HG02840 (cell line): Measurements from ENCODE around the gene FPR1.
"Not testable (repeated sequence)": the region's sequence is repeated elsewhere in the genome, so short reads cannot be mapped to it uniquely, and the experiment has no call there.

Source experiments
- ATAC-seq: cut with Tn5 transposase; IDR thresholded peaks from one replicate; pipeline ENCODE4 v1.9.1; 2021; ENCODE audit warnings: mild to moderate bottlenecking, moderate library complexity, moderate number of reproducible peaks; ENCODE audit not compliant: unreplicated experiment, low FRiP score

Gene FPR1

DNA sequence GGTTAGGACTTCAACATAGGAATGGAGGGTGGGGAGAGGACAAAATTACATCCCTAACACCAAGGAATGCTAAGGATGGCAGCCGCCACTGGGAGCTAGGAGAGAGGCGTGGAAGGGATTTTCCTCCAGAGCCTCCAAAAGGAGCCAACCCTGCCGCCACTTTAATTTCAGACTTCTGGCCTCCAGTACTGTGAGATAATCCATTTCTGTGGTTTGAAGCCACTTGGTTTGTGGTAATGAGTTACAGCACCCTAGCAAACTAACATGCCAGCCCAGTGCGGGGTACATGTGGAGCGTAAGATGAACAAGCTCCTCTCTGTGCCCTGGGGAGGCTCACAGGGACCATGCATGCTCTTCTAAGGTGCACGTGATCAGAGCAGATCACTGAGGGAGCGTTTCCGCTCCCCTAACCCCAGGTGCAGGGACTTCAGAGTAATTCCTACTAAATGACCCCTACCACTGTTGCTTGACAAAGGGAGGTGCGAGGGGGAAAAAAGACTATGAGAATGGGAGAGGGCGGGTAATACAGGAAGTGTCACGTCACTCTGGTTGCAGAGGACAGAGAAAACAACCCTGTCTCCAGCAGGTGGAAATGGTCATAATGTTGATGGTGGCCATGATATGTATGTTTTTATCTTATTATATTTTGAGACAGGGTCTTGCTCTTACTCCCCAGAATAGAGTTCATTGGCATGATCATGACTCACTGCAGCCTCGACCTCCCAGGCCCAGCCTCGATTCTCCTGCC is 12.0 kb downstream of the FPR1 start:
- no peak for ATAC-seq

DNA sequence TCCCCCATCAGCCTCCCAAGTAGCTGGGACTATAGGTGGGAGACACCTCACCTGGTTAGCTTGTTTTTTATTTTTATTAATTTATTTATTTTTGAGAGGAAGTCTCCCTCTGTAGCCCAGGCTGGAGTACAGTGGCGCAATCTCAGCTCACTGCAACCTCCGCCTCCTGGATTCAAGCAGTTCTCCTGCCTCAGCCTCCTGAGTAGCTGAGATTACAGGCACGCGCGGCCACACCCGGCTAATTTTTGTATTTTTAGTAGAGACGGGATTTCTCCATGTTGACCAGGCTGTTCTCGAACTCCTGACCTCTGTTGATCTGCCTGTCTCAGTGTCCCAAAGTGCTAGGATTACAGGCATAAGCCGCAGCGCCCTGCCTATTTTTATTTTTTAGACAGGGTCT is 13.2 kb downstream of the FPR1 start:
- not testable (repeated sequence) for ATAC-seq

DNA sequence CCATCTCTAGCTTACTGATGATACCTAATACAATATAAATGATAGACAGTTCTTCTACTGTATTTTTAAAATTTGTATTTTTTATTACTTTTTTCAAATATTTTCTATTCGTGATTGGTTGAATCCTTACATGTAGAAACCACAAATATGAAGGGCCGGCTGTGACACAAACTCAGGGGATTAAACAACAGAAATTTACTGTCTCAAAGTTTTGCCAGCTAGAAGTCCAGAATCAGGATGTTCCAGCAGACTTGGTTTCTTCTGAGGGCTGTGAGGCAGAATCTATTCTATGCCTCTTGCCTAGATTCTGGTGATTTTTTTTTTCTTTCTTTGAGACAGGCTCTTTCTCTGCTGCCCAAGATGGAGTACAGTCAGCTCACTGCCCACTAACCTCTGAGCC is 13.8 kb downstream of the FPR1 start:
- no peak for ATAC-seq

DNA sequence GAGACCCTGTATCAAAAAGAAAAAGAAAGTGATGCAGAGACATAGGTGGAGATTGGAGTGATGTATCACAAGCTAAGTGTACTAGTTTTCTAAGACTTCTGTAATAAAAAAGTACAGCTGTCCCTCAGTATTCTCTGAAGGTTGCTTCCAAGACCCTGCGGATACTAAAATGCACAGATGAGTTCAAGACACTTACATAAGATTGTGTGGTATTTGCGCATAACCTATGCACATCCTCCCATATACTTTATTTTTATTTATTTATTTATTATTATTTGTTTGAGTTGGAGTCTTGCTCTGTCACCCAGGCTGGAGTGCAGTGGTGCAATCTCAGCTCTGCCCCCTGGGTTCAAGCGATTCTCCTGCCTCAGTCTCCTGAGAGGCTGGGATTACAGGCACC is 14.3 kb downstream of the FPR1 start:
- no peak for ATAC-seq

DNA sequence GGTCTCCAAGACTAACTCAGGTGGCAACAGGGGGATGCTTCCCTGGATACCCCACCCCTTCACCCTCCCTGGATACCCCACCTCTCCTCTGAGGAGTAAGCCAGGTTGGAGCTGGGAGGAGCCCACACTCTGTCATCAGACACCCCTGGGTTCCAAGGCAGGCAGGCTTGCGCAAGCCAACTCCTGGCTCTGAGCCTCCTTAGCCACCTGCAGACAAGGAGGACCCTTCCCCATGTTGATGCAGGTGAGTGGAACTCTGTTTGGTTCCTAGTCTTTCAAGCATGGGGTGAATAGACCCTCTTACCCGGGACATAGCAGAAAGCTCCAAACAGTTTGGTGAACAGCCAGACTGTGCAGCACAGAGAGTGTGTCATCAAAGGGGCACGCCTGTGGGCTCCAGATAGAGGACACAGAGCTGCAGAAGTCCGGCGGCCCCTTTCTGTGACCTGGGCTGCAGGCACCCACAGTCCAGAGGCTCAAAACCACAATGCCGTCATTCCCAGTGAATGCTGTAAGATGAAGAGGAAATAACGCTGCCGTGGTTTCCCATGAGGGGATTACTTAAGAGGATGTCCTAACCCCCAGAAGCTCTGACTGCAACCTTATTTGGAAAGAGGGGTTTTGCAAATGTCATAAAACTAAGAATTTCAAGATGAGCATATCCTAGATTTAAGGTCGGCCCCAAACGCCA is 15.8 kb downstream of the FPR1 start:
- no peak for ATAC-seq

DNA sequence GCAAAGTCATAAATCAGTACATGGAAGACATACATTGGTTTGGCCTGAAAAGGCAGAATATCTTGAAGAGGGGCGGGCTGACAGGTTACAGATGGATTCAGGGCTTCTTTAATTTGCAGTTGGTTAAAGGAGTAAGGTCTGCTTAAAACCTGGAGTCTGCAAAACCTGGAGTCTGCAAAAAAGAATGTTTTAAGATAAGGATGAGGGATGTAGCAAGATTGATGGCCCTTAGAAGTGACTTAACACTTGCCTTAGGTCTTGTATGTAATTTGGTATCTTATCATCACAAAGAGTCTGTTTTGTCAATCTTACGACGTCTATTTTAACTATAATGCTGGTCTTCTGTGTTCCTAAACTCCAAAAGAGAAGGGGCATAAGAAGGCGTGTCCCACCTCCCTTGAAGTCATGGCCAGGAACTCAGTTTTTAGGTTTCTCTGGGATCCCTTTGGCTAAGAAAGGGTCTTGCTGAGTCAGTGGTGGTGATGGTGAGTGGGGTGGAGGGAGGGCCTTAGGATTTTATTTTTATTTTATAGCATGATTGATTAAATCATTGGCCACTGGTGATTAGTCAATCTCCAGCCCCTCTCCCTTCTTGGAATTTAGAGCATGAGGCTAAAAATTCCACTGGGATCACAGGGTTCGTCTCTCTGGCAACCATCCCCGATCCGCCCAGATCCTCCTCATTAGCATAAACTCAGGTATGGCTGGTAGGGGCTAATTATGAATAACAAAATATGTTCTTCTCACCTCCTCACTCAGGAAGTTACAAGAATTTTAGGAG is 17.7 kb downstream of the FPR1 start:
- no peak for ATAC-seq

DNA sequence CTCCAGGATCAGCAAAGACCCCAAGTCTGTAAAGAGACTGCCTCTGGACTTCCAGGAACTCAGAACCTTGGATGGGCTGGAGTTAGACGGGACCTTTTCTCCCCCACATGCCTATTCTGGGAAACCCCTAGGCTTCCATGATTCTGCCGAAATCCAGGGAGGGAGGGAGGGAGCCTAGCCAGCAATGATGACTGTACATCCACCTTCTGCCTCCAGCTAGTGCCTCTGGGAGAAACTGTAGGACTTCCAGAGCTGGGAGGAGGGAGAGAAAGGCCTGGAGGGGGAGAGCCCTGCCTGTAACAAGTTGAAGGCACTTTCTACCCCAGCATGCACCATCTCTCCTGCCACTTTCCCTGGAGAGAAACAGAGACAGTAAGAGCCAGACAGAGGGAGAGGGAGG is 21.9 kb downstream of the FPR1 start:
- ATAC-seq = no peak

DNA sequence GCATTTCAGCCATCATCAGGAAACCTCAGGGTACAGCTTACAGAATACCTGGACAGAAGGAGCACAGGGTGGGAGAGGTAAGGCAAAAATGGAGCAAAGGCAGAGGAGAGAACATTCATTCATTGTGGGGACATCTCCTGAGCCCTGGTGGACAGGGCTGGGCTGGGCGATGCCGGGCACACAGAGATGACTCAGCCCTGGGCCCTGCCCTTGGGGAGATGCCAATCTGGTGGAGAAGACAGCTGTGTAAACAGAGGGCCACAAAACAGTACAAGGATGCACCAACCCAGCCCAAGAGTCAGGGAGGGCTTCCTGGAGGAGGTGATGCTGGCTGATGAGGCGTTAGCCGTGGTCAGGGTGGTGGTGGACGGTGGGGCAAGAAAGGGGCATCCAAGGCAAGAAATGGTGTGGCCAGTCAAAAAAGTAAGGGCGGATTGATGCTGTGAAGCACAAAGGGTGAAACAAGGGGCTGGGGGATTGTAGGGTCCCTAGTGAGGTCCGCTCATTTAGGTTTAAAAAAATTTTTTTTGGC is 24.3 kb downstream of the FPR1 start:
- ATAC-seq = no peak

DNA sequence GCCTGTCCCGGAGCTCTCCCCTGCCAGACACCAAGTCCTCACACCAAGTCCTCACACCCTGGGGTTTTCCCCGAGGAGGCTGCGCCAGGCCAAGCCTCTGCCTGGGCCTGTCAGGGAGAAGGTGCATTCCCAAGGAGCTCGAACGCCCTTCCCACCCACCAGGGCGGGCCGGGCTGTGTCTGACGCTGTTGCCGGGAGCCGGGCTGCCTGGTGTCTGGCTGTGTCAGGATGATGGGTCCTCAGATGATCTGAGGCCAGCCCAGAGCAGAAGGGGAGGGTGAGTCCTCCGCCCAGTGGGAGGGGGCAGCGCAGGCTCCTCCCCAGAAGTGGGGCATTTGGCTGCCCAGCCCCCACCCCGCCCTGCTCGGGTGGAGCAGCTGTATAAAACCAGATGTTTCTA is 25.6 kb downstream of the FPR1 start:
- no peak for ATAC-seq

DNA sequence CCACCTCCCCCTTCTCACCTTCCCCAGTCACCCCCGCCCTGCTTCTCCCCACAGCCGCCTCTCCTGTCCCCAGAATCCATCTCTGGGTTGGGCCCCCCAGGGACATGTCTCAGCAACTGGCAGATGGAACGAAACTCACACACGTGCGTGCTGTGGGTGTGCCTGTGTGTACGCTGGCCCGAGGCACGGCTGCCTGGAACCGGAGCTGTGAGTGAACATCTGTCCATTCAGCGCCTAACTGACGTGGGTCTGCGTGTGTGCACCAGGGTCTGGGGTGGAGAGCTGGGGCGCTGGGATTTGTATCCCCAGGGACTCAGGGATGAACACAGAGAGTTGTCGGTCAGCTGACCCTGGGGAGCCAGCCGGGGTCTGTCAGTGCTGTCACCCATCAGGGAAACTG is 27.1 kb downstream of the FPR1 start:
- ATAC-seq = no peak

DNA sequence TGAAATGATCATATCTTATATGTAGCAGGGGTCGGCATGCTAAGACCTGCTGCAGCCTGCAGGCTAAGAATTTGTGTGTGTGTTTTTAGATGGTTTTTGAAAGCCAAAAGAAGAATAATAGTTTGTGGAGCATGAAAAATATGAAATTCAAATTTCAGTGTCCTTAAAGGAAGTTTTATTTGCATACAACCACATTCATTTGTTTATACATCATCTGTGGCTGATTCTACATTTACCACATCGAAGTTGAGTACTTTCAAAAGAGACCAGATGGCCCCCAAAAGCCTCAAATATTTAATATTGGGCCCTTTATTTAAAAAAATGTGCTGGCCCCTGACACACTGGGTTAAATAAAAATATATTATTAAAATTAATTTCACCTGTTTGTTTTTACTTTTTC is 29.2 kb downstream of the FPR1 start:
- ATAC-seq = no peak

DNA sequence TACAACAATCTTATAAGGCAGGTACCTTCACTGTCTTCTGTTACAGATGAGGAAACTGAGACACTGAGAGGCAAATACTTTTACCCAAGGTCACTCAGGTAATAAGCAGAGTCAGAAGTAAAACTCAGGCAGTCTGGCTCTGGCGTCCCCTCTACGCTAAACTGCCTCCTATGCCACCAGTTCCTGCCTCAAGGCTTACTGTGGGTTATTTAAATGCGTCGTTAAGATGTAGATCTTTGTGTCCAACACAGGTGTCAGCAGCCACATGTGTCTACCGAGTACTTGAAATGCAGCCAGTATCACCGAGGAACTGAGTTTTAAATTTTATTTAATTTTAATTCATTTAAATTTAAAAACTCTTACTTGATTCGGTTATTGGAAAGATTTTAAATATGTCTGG is 29.8 kb downstream of the FPR1 start:
- ATAC-seq = no peak

DNA sequence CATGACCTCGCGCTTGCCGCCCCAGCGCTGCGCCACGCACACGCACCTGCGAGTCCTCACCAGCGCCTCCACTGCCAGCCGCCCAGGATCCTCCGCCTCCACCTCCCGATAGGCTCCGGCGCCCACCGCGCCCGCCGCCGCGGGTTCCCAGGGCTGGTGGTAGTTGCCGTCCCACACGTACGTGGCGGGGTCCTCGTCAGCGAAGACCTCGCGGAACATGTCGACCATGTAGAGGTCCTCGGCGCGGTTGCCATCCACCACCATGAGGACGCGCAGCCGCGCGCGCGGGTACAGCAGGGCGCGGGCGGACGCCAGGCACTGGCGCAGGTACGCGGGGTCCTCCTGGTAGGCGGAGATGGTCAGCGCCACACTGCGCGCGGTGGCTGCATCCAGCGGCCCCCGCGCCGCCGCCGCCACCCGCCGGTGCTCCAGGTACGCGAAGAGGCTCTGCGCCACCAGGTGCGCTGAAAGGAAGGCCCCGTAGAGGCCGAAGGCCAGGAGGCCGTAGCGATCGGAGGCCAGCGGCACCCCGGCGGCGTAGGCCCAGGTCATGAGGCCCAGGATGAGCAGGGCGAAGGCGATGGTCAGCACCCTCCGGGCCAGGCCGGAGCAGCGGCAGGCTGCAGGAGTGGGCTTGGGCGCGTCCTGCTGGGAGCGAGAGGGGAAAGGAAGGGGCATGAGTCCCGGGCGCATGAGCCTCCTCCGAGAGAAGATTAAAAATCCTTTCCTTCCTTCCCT is 32.3 kb downstream of the FPR1 start:
- ATAC-seq = no peak

DNA sequence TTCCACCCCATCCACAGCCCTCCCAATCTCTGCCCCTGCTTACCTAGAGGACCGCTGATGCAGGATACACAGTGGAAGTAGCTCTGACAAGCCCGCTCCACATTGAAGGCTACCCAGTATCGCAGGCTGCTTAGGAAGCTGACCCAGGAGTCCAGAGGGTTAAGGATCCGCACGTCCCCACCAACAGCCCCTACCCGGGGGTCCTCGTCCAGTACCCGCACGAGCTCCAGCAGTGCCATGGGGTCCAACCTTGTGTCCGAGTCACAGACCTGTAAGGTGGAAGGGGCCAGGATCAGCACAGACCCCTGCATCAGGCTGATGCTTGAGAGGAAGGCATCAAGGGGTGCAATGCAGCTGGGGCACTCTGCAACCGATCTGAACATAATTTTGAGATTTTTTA is 34.8 kb downstream of the FPR1 start:
- ATAC-seq = no peak

DNA sequence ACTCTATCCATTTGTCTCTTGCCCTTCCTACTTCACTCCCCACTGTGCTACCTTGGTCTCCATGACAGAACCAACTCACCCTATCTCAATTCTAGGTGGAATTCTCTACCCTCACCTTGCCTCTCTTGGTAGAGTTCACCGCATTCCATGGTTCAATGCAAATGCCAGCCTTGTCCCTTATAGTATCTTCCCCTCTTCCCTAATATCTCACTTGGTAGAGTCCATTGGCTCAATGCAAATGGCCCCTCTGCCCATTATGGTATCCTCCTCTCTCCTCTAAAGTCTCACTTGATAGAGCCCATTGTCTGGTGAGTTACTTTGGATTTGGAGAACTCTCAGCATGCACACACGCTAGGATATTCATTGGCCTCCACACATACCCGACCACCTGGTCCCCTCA is 35.8 kb downstream of the FPR1 start:
- no peak for ATAC-seq

DNA sequence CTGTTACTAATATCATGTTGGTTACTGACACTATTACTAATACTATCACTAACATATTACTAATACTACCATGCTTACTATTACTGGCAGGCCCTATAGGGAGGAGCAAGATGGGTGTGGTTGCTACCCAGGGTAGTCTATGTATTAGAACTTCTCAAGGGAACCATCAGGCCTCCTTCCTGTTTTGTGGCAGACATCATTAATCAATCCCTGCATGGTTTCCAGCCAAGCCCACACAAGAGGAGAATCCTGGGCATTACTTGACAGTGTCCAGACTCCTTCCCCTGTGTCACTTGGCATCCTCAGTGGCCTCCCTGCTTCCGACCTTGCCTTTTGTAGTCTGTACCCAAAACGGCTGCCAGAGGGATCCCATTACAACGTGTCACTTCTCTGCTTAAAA is 36.8 kb downstream of the FPR1 start:
- no peak for ATAC-seq

DNA sequence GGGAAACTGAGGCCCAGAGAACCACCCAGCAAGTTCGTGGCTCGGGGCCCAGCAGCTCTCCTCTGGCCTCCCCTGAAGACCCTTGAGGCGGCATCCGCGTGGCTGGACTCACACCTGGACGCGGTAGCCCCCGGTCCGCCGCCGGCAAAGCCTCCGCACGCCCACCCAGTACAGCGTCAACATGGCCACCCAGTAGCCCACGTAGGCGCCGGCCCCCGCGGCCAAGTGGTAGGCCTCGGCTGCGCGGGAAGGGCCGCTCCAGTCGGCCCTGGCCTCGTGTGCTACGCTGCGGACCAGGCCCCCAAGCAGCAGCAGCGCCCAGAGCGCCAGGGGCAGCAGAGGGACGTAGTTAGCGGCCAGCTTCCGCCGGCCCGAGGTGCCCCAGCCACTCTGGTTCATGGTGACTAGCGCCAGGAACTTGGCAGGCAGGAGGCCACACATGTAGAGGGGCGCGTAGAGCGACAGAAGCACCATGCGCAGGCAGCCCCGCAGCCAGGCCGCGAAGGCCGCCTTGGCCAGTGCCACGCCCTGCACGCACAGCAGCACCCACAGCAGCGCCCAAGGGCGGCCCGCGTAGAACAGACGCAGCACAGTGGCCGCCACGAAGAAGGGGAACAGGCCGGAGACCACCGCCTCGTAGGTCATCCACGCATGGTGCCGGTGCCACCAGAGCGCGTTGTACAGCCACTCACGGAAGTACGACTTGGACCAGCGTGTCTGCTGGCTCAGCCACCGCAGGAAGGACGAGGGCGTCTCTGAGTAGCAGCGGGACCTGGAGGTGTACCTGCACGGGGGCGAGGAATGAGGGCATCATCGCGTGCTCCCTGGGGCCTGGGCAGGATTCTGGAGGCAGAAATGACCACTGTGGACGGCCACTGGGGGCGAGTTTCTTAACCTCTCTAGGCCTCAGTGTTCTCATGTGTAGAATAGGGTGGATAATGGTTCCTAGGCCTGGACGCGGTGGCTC is 38.1 kb downstream of the FPR1 start:
- no peak for ATAC-seq

DNA sequence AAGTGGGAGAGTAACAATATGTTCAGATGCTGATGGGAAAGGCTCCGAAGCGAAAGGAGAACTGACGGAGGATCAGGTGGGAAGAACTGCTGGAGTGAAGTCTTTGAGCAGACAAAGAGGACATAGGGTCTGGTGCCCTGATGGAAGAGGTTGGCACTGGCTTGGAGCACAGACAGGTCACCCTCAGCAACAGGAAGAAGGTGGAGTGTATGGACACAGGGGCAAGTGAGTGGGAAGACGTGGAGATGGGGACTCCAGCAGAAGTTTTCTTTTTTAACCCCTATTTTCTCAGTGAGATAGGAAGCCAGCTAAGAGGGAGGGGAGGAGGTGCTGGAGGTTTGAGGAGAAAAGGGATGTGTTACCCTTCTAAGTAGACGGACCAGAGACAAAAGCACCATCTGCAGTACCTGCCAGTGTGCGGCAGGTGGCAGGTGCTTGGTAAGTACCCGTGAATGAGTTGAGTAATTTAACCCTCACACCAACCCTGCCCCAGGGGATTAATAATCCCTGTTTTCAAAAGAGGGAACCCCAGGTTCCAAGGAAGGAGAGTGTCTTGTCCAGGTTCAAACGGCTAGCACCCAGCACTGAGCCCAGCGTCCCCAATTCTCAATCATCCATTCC is 39.1 kb downstream of the FPR1 start:
- no peak for ATAC-seq

DNA sequence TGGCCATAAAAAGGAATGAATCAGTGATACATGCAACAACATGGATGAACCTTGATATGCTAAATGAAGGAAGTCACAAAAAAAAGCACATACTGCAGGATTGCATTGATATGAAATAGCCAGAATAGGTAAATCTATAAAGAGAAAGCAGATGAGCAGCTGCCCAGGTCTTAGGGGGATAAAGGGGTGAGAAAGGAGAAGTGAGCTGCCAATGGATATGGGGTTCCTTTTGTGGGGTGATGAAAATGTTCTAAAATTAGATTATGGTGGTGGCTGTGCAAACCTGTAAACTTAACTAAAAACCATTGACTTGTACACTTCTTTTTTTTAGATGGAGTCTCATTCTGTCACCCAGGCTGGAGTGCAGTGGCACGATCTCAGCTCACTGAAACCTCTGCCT is 40.0 kb downstream of the FPR1 start:
- ATAC-seq = no peak
